ENCODE results near the gene MTMR3.

MTMR3 gene

GRCh38 chr22:29870574-29870973 is 12.4 kb upstream of the MTMR3 start:
- peak in 1 of 5 experiments; percentile 65 for DNase-seq

DNA sequence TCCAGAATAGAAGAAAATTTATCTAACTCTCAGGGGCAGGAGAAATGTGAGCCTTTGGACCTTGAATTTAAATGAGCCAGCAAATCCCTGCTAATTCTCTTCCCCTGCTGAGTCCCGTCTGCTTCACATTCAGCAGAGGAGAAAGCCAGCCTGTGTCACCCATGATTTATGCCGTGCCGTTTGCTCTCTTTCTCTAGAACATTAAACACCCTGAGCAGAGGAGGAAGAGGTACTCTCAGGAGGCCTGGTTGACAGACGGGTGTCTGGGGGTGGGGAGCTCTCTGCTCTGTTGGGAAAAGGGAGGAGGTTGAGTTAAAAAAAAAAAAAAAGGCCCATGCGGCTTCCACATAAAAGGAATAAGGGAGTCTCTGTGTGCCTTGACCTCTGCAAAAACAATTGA is 11.3 kb upstream of the MTMR3 start:
- DNase-seq, result no peak

- no peak for DNase-seq
These were observed 10.7 kb upstream of the MTMR3 start for GRCh38 chr22:29872144-29872893.

- DNase-seq, result no peak
These were observed 10.0 kb upstream of the MTMR3 start for GRCh38 chr22:29872989-29873388.

- DNase-seq, result no peak
These were observed 9.0 kb upstream of the MTMR3 start for GRCh38 chr22:29873943-29874342.

- DNase-seq, result no peak
These were observed 5.4 kb upstream of the MTMR3 start for GRCh38 chr22:29877620-29878019.

GRCh38 chr22:29879753-29880152 is 3.2 kb upstream of the MTMR3 start:
- DNase-seq, result peak in 1 of 5 experiments; percentile 15

- no peak for DNase-seq
These were observed 294 bp upstream of the MTMR3 start for GRCh38 chr22:29882716-29883044.

- DNase-seq, result peak in 1 of 5 experiments; percentile 24
These were observed 762 bp downstream of the MTMR3 start for GRCh38 chr22:29883775-29884097.

DNA sequence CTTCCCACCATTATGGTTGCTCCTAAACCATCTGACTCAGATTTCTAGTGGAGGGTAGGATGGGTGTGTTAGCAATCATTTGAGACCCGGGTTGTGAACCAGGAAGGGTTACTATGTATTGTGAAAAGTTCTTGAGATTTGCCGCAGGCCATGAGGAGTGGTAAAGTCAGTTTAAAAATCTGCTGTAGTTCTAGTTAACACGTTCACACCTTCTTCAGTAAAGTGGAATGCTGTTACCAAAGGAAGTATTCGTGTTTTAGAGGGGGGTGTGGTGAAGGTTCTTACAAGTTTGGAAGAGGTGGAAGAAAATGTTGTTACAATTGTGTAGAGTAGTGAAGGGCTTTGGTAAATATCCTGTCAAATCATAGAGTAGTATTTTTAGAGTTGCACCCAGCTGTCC is 2.6 kb downstream of the MTMR3 start:
- DNase-seq, result no peak

GRCh38 chr22:29886596-29886995 is 3.6 kb downstream of the MTMR3 start:
- DNase-seq, result no peak

- DNase-seq, result no peak
These were observed 4.4 kb downstream of the MTMR3 start for GRCh38 chr22:29887358-29887757.

DNA sequence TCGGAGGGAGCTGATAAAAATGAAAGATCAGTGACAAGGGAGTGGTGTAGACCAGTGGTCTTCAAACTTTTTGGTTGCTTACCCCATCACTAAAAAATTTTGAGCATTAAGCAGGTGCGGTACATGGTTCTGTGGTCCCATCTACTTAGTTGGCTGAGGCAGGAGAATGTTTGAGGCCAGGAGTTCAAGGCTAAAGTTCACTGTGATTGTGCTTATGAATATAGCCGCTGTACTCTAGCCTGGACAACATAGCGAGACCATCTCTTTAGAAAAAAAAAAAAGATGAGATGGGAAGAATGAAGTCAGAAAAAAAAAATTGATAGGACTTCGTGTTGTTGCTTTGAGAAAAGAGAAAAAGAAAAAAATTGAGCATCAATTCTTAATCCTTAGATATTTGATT is 7.8 kb downstream of the MTMR3 start:
- no peak for DNase-seq

DNA sequence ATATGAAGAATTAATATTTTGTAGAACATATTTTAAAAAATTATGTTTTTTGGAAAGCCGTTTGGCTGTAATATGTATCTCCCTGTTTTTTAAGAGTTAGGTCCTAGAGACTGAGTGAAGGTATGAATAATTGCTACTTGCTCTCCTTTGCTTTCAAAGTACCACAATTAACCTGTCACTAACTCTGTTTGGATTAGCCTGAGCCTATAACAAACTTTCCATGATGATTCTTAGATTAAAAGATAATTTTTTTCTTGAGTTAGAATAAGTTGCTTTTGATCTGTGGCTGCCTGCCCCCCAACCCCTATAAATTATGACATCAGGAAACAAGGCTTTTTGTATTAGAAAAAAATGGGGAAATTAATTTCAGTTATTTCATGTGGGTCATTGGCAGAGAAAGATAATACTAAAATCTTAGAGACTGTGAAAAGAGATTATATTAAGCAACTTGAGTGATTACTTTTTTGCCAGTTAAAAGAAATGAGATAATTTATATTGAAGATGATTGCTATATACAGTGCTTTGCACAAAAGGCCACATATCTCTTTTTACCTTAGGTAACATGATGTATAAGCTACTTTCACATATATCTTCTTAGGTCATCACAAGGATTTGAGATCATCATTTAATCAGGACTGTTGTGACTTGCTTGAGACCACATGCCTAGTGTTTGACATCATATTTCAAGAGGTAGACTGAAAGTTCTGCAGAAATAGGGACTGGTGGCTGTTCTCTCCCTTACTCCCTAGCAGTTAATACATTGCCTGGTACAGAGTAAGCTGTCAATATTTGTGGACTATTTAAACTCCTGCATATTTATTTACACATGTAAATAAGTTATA is 9.6 kb downstream of the MTMR3 start:
- peak in 1 of 5 experiments; percentile 22 for DNase-seq

DNA sequence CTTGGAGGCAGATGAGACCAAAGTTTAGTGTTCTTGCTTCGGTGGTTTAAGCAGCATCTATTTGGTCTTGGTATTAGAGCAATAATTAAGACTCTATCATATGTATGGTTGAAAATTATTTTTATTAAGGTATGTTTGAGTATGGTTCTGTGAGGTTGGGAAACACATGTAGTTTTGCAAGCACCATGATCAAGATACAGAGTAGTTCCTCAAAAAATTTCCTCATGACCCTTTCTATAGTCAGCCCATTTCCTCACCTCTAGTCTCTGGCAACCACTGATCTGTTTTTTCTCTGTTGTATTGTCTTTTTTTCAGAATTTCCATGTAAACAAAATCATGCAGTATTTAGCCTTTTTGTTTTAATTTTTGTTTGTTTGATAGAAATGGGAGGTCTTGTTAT is 18.4 kb downstream of the MTMR3 start:
- DNase-seq, result no peak

DNA sequence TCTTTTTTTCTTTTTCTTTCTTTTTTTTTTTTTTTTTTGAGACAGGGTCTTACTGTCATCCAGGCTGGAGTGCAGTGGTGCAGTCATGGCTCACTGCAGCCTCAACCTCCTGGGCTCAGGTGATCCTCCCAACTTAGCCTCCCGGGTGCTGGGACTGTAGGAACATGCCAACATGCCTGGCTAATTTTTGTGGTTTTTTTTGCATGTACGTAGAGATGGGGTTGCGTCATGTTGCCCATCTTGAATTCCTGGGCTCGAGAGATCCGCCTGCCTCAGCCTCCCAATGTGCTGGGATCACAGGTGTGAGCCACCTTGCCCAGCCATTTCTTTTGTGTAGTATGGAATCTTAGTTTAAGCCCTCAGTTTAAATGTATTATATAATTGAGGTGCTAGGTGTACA is 20.4 kb downstream of the MTMR3 start:
- DNase-seq, result no peak

DNA sequence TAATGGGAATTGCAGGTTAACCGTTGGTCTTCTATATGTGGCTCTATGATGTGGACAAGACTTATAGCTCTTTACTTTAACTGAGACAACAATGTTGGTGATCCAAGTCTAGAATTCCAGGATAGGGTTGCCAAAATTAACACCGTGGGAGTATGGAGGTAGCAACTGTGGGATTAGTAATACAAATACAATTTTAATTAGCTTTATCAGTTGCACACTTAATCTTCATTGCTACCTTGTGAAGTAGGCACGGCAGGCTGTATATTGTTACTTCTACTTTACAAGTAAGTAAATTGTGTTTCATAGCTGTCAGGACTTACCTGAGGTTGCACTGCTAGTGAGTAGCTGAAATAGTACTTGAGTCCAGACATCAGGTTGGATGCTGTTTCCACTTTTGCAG is 21.0 kb downstream of the MTMR3 start:
- DNase-seq, result no peak

DNA sequence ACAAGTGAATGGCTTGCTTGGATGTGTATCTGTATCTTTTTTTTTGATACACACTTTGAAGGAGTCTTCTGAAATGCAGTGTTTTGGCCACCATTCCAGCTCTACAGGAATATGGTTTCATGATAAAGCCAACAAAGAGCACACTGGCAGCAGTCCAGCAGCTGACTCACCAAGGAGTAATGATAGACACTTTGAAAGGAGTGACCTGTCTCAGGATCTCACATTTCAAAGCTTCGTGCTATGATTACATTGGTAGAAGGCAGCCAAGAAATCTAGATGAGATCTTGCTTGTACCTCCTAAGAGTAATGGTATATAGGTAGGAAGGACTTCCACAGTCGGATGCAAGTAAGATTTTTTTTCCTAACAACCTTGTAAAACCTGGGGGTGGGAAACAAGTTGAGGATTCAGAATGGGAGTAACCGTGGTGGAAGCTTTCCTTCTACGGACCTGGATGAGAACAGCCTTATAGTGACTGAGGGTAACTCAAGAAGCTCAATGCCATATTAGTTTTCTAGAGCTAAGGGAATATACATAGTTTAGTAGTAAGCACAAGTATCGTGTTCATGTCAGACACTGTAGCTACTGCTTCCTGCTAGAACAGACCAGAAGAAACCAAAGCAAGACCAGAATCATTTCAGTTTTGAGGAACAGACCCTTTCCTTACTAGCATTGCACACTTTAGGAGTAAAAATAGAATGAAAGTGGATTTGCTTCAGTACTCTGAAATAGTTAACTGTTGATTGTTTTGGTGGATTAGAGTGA is 25.0 kb downstream of the MTMR3 start:
- no peak for DNase-seq

DNA sequence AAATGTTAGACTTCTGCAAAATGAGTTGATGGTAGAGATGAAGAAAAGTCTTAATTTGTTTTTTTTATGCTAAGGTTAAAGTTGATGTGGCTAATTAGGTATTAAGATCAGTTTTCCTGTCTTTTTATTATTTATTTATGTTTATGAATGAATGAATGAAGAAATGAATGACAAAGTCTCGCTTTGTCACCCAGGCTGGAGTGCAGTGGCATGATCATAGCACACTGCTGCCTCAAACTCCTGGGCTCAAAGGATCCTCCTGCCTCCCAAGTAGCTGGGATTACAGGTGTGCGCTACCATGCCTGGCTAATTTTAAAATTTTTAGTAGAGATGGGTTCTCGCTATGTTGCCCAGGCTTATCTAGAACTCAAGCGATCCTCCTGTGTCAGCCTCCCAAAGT is 29.2 kb downstream of the MTMR3 start:
- DNase-seq, result no peak

DNA sequence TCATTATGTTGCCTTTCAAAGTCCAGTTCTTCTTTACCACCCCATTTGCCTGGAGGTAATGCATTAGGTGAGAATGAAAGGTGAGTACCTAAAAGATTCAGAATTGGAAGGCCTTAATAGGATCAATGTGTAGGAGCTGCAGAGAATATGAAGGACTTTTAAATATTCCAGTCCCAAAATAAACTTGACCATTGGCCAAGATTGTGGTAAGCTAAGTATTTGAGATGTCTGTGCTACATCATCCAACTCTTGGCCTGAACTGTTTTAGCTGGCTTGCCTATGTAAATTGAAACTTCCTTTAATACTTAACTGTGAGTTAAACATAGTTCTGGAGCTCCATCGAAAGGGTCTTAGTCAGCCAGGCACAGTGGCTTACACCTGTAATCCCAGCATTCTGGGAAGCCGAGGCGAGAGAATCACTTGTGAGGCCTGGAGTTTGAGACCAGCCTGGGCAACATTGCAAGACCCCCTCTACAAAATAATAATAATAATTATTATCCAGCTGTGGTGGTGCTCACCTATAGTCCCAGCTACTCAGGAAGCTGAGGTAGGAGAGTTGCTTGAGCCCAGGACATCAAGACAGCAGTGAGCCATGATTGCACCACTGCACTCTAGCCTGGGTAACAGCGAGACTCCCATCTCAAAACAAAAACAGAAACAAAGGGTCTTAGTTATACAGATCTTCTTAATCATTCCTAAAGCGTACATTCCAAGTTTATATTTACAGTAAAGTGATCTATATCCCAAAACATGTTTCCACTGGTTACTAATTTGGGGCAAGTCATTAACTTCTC is 29.8 kb downstream of the MTMR3 start:
- DNase-seq, result no peak

DNA sequence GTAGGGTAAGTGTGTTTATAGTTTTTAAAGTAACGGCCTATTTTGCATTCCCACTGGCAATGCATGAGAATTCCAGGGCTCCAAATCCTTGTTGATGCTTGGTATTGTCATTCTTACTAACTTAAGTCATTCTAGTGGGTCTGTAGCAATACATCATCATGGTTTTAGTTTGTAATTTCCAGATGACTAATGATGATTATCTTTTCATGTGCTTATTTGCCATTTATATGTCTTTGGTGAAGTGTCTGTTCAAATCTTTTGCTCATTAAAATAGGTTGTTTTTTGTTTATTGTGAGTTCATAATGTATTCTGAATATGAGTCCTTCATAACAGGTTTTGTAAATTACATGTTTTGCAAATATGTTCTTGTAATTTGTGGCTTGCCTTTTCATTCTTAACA is 31.2 kb downstream of the MTMR3 start:
- DNase-seq, result no peak

GRCh38 chr22:29914991-29915533 is 32.1 kb downstream of the MTMR3 start:
- DNase-seq, result no peak

All from T-helper 2 cell (primary cell).